ENCODE measurements around the gene GLIPR1.
"Not testable (repeated sequence)": the region's sequence is repeated elsewhere in the genome, so short reads cannot be mapped to it uniquely, and the experiment has no call there.

GLIPR1 gene

GRCh38 chr12:75522124-75522523 lies 41.6 kb downstream of the GLIPR1 start:
- not testable (repeated sequence) for DNase-seq (ENCODE audit: low spot score)

DNA sequence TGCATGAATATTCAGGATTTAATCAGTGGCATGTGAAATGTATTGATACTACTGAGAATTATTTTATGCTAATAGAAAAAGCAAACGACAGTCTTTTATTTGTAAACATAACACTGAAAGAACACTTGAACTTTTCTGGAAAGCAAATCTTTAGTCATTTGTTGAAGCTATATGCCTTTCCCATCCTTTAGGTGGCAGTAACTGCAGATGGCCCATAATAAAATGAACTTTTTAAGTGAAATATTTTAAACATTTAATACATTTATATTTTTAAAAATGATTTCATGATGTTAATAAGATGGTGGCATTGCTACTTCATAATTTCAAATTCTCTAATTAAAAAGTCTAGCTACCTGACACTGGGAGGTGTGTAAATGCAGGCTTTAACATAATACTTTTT lies 44.7 kb downstream of the GLIPR1 start:
- DNase-seq (ENCODE audit: low spot score): no peak

DNA sequence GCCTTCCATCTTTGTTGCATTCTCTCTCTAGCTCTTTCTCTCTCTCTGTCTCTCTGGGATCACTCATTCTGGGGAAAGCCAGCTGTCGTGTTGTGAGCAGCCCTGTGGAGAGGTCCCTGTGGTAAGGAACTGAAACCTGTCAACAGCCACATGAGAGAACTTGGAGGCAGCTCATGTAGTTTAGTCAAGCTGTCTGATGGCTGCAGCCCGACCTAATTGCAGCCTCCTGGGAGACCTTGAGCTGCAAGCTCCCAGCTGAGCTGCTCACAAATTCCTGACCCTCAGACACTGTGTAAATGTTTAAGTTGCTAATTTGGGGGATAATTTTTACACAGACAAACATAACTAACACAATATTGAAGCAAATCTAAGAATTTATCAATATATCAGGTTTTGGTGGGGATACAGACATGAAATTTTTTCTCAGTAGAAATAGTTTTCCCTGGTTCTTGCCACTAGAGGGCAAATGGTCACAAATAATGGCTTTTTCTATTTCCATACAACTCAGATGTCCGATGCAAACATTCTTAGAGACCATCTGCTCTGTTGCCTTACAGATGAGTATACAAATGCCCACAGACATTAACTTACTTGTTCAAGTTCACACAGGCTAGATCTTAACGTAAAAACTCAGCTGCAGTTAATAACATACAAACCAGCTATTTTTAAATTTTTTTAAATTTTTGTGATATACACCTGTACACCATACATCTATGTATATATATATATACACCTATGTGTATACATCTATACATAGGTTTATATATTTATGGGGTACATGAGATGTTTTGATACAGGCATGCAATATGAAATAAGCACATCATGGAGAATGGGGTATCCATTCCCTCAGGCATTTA lies 46.3 kb downstream of the GLIPR1 start:
- peak; percentile 19 for DNase-seq (ENCODE audit: low spot score)

DNA sequence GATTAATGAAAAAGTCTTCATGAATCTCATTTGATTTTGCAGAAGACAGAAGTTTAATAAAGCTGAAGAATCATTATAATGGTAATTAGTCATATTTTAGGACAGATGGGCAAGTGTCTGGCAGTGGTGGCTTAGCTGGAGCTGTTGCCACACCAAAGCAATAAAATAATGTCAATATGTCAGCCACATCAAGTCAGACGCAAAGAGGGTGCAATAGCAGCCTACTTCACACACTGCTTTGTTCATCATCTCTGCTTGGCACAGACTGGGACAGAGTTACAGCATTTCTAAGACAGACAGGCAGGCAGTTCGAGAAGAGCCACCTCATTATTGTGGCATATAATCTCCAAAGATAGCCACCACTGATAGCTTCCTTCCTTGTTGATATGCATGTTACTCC lies 47.7 kb downstream of the GLIPR1 start:
- DNase-seq (ENCODE audit: low spot score): no peak

DNA sequence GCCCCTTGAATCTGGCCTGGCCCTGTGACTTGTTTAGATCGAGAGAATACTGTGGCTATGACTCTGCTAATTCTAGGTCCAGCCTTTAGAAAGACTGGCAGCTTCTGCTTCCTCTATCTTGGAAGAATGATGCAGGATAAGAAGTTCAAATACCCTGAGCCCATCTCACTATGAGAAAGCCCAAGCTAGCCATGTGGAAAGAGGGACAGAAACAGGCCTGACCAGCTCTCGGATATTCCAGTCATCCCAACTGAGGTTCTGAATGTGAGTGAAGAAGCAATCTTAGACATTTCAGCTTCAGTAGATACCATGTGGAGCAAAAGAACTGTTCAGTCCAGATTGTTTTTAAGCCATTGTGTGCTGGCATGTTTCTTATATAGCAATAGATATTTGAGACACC lies 48.1 kb downstream of the GLIPR1 start:
- DNase-seq (ENCODE audit: low spot score): no peak

DNA sequence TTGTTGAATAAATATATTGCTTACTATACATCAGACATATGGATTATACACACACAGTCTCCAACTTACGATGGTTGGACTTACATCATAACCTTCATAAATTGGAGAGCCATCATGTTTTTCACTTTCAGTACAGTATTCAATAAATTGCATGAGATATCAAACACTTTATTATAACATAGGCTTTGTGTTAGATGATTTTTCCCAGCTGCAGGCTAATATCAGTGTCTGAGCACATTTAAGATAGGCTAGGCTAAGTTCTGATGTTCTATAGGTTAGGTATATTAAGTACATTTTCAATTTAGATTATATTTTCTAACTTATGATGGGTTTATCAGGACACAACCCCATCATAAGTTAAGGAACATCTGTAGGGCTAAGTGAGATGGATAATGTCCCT lies 48.8 kb downstream of the GLIPR1 start:
- no peak for DNase-seq (ENCODE audit: low spot score)

- DNase-seq (ENCODE audit: low spot score): no peak
Observed at GRCh38 chr12:75529826-75530225, 49.3 kb downstream of the GLIPR1 start.

- no peak for DNase-seq (ENCODE audit: low spot score)
Observed at GRCh38 chr12:75533239-75533638, 52.7 kb downstream of the GLIPR1 start.

DNA sequence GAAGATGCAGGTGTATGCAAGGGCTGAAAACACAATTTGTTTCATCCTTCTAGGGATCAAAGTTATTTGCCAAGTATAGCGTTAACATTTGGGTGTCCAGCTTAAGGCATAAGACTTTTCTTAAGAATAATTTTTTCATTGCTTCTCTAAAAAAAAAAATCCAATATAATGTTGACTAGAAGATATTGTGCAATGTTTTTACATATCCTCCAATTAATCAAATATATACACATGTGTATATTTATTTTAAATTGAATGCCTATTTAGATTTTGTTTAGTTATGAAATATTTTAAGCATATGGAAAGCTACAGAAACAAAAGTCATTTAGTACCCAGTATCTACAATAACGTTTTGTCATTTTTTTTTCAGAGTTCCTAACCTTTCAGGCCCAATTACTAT lies 59.3 kb downstream of the GLIPR1 start:
- no peak for DNase-seq (ENCODE audit: low spot score)

DNA sequence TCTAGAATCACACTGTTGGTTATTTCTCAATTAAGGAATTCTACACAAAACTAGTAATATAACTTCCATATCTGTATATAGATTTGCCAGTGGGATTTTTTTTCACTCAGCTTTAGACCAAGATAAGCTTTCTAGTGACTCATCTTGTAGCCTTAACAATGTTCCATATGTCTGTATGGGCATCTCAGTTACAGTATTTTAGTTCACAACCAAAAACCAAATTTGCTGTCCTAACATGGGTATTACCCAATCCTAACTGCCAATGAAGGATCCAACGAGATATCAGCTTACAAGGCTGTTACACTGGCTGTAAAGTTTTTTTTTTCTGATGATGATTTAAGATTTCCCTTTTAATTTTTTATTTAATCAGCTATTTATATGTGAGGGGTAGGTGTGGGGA lies 62.4 kb downstream of the GLIPR1 start:
- DNase-seq (ENCODE audit: low spot score): no peak

DNA sequence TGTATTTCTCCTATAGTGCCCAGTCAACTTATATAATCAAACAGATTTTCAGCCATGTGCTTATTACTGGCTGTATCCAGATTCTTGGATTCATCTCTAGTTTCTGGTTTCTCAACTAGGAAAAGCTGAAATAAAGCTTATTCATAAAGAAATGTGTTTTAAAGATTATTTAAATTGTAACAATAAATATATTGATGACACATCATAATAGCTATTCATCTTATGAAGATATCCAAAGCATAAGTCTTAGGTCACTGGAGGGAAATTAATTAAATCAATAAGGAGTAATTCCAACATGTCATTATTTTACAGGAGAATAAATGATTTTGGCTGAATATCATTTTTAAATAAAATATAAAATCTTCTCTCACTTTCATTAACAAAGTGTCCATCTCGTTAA lies 63.0 kb downstream of the GLIPR1 start:
- no peak for DNase-seq (ENCODE audit: low spot score)

- DNase-seq (ENCODE audit: low spot score): no peak
Observed at GRCh38 chr12:75545636-75546035, 65.1 kb downstream of the GLIPR1 start.

GRCh38 chr12:75548879-75549278 lies 68.3 kb downstream of the GLIPR1 start:
- no peak for DNase-seq (ENCODE audit: low spot score)

DNA sequence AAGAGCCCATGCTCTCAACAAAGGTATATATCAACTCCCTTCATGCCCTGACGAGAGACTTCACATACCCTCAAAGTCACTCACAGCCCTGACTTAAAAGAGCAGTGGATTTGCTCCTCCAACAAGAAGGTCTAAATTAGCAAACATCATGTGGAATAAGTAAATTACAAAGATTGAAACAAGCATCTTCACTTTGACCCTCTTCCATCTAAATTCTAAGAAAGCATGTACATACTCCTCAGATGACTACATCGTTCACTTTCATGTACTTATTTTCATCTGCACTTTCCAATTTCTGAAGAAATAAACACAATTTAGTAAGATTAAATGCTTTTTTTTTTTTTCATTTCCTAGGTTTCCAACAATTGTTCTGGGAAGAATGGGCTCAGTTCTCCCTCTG lies 69.4 kb downstream of the GLIPR1 start:
- no peak for DNase-seq (ENCODE audit: low spot score)

DNA sequence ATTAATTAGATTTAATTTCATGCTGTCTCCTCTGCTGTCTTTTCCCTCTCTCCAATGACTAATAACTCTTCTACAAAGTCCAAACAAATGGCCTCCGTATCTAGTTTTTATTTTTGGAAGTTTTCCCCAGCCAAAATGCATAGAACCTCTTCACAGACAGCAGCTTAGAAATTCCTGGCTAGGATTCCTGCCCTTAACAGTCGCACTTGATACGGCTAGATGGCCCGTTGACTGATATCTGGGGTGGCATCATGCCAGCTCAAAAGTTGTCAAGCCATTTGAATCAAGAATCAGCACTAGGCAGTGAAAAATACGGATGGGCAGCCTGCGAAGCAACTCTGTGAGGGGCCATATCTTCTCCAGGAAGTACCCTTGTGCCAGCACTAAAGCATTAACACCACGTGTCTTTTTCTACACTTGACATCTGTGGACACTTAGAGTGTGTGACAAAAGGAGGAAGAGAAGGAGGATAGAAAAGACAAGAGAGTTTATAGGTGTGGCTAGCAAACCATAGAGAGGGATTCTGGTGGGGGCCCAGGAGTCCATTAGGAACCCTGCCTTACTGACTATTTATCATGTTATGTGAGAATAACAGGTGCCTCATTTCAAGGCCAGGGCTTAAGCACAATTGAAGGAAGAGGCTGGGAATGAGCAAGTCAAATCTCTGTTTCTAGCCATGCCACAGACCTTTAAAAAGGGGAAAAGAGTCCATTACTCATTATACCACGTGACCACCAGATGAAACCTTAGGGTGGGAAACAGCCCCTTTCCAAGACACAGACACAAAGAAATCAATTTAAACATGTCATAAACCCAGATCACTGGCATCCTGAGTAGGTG lies 70.1 kb downstream of the GLIPR1 start:
- DNase-seq (ENCODE audit: low spot score): no peak

GRCh38 chr12:75551477-75551876 lies 70.9 kb downstream of the GLIPR1 start:
- DNase-seq (ENCODE audit: low spot score): no peak

- DNase-seq (ENCODE audit: low spot score): no peak
Observed at GRCh38 chr12:75553398-75553797, 72.8 kb downstream of the GLIPR1 start.

Measured in HuH-7.5 (cell line).